ENCODE data around the gene DCDC1.

The DCDC1 gene, protein sequence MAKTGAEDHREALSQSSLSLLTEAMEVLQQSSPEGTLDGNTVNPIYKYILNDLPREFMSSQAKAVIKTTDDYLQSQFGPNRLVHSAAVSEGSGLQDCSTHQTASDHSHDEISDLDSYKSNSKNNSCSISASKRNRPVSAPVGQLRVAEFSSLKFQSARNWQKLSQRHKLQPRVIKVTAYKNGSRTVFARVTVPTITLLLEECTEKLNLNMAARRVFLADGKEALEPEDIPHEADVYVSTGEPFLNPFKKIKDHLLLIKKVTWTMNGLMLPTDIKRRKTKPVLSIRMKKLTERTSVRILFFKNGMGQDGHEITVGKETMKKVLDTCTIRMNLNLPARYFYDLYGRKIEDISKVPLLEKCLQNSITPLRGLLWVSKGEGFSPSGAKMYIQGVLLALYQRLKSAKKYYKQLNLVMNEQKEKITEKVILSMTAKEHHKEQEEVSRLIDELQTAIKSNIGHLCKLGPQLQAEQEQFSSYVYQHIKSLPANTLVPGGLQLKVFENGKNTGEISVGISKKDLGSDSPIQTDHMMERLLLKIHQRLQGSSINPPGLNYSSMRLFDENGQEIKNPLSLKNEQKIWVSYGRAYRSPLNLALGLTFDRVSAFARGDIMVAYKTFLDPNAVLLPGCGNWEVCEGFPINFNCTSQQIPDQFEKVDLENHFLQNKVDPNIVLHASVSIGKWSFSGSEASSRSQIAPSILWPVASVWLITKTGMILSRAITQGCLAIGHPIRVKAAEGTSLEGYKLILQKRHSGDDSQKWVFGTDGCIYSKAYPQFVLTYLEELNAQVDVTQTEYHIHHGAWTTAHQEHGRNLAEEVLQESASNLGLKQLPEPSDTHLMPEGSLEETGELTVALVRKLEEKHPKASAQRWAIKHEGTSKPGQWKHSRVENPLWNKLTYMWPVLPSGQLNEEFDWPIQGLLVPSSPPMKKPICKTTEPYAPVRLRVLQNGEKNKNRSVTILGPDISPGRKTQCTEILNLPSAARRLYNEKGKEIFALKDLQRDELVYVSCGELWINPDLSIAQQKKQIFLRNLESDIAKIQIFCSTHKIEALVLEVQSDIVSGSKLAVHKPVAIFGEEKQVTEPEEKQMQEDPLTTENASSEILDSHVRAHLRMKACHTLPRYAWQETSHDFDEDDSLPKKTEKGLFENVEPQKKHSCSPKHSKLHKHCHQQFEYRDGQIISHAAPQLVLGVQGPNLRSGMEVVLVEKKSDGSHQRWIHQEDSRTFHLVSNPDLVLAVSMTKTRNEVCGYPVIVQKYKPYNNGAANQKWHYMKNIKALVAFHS (N-terminal part only)
- total RNA-seq = 0.03 to 0.72 (median 0.52) reads per million in 18 experiments

DNA sequence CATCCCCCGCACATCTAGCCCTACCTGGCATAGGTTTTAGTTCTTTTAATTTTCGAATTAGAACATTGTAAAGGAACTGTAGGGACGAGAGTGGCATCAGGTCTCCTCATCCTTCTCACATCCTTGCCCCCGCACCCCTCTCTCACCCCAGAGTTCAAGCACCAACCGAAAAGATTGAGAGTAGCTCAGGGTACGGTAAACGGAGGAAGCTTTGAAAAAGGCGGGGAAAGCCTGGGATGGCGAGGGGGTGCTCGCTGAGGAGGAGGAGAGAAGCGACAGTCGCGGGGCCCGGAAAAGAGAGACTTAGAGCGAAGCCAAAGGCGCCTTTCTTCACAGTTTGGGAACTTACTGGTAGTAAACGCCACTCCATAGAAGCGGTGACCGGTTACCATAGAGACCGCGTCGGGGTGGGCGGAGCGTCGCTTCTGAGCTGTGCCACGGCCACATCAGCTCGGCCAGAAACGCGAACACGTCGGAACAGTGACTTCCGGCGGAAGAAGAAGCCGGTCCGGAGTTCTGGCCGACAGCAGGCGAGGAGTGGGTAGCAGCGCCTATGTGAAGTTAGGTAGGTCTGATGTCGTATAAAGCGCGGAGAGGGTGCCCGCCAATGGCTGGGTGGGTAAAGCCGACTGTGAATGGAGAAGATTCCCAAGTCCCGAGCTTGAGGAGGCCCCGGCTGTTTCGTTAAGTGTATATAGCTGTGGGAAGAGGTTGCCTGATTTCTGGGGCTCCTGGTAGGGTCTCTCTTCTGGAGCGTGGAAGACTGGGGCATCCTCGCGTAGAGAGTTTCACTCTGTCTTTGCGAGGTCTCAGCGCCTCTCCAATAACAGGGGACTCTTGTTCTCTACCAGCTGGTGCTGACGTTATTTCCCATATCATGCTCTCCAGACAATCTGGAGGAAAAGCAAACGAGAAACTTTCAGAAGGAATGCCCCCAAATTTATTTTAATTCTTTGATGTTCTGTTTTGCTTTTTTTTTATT, at the start of gene DCDC1, which contains the start of gene DNAJC24:
DCDC1 (minus strand) TSS at position 392 of the 982 bp plus-strand sequence. CDS start 41,459 bp downstream, outside the sequence.
DNAJC24 (plus strand) TSS at position 513 of the 982 bp plus-strand sequence. CDS start 889 bp downstream, outside the sequence.
- DNase-seq = peak; percentile 97 to 99

DNA sequence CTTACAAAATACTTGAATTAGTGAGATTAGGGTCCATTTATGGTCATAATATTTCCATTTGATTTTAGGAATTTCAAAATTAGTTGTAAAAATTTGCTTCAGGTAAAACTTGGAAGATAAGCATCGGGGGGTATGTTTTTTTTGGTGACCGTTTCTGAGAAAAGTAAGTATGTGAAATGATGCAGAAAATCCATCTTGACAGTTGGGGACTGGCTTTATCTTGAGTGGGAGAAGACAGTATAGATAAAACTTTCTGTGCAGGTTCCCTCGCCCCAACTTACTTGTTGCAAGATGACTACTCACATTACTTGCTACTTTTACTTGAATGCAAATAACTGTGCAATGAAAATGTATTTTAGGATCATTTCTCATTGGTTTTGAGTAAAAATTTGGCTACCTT, 49.6 kb upstream of the DCDC1 start:
- no peak for DNase-seq

DNA sequence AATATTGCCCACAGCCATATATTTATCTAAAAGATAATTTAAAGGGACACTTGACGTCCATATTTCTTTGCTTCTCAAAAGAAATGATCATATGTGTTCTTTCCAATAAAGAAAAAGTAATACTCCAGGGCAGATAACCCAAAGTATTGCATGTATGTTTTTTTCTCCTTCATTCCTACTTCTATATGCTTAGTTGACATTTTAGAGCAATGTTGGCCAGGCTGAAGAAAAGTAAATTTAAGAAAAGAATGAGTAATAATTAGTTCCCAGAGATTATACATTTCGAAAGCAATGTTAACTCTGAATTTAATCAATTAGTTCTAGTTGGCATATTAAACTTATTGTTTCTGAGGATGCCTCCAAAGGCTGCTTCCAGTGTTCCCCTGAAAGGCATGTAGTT, 48.3 kb upstream of the DCDC1 start:
- DNase-seq = no peak

DNA sequence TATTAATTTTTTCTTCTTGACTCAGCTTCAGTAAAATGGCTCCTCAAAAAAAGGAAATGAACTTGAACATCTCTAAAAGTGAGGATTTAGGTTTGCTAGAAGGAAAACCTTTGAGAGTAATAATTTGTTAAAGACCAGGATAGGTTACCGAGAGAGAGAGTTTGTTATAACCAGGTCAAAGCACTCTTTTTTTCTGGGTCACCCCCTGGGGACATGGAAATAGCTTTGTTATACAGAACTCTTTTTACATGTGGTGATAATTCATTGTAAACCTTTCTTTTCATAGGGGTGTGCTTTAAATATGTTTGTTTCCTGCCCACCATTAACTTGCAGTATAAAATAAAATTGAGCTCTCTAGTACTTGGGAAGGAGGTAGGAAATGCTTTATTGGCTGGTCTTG, 47.8 kb upstream of the DCDC1 start:
- no peak for DNase-seq

DNA sequence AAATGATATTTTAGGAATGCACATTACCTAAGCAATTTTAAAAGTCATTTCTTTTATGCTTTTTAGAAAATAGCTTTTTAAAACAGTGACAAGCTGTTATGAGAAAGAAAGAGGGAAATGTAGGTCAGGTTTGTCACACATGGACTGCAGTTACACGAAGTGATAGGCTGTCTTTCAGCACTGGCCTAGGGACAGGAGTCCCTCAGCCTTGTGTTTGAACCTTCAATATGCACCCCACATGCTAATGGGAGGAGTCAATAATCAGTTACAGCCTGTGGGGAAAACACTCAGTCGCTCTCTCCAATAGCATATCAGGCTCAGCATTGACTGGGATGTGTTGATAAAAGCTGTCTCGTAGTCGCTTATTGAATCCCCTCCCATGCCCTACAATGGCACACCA, 45.9 kb upstream of the DCDC1 start:
- no peak for DNase-seq

GRCh38 chr11:31414338-31414737, 44.8 kb upstream of the DCDC1 start:
- no peak for DNase-seq

DNA sequence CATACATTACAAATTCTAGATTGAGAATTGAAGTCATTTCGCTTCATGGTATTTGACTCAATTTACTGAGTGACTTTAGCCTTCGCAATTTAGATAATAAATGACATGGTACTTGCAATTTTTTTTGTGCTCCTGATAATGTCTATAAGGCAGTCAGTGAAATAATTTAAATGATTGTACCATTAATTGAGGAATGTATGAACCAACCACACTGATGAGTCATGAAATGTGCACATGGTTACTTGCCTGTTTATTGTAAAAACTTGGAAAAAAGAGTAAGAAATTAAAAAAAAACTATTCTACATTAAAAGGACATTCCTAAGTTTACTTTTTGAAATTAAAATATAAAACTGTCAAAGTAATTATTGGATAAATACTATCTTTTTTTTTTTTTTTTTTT, 43.4 kb upstream of the DCDC1 start:
- no peak for DNase-seq

GRCh38 chr11:31408201-31408600, 38.7 kb upstream of the DCDC1 start:
- DNase-seq = no peak

DNA sequence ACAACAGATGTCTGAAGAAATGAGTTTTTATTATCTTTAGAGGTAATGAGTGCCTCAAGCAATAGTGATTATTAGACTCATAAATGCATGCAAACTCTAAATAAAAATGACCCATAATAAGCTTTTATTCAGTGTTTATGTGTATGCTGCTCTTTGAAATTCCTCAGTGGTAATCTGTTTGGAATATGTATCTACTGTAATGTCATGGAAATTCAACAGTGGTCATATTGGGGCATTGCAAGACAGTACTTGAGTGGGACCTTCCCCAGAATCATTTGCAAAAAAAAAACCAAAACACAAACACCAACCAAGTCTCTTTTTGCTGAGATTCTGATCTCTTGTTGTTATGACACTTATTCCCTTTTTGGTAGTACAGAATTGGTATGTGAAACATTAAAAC, 35.1 kb upstream of the DCDC1 start:
- DNase-seq = no peak

- DNase-seq = peak in 1 of 2 donors; percentile 20
These were observed 27.8 kb upstream of the DCDC1 start for GRCh38 chr11:31397239-31397834.

GRCh38 chr11:31387379-31387778, 17.8 kb upstream of the DCDC1 start:
- DNase-seq = no peak

DNA sequence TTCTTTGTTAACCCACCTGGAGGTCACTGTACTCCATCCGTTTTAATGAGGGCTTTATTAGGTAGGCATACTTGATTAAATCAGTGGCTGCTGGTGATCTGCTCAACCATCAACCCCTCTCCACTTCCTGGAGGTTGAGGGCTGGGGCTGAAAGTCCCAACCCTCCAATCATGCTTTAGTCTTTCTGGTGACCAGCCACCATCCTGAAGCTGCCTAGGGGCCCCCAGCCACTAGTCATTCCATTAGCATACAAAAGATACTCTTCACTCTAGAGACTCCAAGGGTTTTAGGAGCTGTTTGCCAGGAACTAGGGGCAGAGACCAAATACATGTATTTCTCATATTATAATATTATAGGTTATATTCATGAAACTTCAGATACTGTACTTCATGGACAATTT, 13.6 kb upstream of the DCDC1 start:
- no peak for DNase-seq

DNA sequence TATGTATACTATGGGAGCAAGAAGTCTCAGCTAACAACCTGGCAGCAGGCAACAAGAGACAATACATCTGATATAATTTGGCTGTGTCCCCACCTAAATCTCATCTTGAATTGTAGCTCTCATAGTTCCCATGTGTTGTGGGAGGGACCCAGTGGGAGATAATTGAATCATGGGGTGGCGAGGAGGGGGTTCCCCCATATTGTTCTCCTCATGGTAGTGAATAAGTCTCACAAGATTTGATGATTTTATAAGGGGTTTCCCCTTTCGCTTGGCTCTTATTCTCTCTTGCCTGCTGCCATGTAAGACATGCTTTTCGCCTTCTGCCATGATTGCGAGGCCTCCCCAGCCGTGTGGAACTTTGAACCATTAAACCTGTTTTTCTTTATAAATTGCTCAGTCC, 6.3 kb upstream of the DCDC1 start:
- no peak for DNase-seq

DNA sequence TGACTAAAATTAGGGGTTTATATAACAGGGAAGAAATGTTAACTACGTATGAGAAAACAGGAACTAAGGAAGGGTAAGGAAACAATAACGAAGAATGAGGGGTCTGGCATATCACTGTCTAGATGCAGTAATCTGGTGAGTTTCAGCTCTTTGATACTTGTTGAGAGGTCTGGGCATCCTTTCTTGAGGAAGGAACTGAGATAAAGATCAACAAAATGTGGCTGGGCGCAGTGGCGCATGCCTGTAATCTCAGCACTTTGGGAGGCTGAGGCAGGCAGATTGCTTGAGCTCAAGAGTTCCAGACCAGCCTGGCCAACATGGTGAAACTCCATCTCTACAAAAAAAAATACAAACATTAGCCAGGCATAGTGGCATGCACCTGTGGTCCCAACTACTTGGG, 2.7 kb downstream of the DCDC1 start:
- DNase-seq = no peak

- no peak for DNase-seq
These were observed 7.8 kb downstream of the DCDC1 start for GRCh38 chr11:31361743-31362142.

DNA sequence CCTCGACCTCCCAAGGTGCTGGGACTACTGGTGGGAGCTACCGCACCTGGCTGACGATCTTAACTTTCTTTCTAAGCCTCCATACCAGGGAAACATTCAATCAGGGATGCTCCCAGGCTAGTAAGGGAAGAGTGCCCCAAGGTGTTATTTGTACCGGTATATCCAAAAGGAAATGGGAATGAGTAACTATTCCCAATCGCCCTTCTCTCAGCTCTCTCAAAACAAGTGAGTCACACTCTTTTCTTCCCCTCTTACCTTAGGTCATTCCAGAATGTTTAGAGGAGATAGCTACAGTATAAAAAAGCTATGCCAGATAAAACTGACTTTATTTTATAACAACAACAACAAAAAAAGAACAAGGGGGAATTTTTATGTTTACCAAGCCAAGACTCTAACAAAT, 13.7 kb downstream of the DCDC1 start:
- DNase-seq = no peak

DNA sequence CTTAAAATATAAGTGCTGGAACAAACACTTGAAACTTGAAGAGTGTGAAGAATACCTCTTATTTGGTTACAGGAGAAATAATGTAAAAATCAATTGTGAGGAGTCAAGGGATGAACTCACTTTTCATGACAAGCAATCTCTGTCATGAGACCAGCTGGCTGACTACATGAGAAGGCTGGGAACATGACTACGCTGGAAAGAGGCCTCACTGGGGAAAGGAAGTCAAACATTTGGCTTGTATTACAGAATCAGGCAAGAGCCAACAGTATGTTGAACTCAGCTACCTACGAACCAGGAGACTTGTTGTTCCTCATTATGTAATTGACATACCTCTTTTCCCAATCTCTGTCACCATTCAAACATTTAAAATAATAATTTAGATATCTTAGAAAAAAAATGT, 14.4 kb downstream of the DCDC1 start:
- DNase-seq = no peak

DNA sequence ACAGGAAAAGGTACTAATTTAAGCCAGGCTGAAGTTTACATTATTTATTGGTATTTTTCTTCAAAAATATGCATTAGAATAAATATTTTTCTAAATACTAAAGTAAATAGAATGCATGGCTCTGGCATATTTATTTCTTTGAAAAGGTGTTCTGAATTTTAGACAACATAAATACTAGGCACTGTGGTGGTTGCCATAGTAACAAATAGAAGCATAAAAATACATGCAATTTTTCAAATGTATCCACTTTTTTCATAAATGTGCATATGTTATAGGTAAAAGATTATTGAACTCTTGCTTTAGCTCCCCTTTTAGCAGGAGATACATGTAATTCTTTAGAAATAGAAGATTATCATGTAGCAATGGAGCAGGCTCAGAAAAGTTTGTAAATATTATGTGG, 18.4 kb downstream of the DCDC1 start:
- no peak for DNase-seq

DNA sequence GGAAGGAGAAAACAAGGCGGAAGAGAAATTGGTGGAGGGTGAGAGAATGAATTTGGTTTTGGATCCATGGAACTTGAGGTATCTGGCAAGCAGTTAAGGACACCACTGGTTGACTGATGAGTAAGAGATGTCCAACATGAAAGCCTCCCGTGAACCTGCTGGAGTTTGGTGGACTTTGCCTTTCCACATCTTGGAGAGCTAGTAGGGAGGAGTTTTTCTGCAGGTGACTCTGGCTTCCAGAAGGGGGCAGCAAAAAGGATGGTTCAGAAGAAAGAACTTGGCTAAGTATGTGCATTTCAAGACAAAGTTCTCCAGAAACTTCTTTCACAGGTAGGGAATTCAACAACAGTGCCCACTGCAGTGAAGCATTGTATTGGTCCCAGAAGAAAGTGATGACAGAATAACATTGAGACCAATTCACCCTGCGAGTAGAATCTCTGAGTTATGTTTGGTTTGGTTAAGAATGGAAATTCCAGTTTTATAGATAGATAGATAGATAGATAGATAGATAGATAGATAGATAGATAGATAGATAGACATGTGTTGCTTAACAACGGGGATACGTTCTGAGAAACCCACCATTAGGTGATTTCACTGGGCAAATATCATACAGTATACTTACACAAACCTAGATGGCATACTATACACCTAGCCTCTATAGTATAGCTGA, 28.5 kb downstream of the DCDC1 start:
- peak; percentile 10 to 24 for DNase-seq

DNA sequence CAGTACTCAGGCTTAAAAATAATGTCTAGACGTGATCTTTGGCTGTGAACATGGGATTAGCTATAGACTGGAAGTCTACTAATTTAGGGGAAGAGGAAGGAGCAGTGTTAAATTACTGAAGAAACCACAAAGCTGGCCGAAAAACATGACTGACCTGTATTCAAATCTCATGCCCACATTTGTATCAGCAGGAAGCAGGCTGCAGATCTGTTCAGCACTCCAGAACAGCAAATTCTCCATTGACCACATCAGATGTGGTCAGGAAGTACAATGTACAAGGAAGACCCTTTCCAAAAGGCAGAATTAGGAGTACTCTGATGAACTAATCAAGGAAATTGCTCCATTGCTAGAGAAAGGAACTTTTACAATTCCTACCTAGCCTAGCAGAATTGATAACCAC, 31.7 kb downstream of the DCDC1 start:
- DNase-seq = no peak
